RKO (cell line): ENCODE data around the gene CACNG1.
"Not testable (repeated sequence)": the region's sequence is repeated elsewhere in the genome, so short reads cannot be mapped to it uniquely, and the experiment has no call there.

Experiments
- DNase-seq: peaks from one replicate; pipeline ENCODE4 v3.0.0-alpha.2; 2016; ENCODE audit warnings: low spot score

Gene CACNG1

DNA sequence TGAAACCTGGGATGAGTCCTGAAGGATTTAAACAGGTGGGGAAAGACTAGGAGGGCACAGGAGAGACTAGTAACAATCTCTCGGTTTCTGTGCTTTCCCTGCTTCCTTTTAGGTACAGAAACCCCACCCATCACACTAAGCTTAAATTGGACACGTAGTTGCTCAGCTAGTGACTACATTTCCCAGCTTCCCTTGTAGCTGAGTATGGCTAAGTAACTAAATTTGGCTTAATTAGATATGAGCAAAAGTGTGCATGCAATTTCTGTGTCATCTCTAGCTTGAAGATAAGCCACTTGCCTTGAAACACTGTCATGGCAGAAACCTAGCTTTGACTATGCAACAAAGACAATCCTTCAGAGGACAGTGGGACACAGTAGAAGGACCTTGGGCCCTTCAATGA is 36.5 kb downstream of the CACNG1 start:
- no peak for DNase-seq

DNA sequence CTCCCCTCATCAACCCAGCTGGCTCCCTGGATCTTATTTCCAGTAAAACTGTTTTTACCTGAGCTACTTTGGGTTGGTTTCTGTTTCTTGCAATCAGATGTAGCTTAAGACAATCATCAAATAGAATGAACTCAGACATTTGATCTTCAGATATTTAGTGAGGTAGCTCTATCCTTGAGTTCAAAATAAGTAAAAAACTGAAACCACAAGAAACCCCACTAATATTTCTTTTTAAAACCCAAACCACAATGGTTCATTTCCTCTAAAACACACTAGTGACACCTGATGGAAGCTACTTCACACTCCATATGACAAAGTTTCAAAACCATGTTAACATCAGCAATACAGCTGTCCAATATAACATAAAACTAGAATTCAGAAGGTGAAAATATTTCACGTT is 37.8 kb downstream of the CACNG1 start:
- no peak for DNase-seq

DNA sequence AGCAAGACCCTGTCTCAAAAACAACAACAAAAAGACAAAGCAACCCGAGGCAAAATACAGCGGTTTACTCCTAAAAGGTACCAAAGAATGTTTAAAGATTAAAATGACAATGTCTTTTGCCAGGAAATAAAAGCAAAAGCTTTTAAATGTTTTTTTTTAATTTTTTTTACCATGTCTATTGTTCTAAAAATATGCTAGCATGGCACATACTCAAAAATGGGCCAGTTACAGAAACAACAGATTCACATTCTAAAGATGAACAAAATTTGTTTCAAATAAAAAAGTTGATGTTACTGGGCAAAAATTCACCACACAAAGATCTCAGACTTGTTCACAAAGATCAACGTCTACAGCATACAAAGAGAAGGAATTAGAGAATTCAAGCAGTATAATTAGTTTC is 41.1 kb downstream of the CACNG1 start:
- DNase-seq = no peak

DNA sequence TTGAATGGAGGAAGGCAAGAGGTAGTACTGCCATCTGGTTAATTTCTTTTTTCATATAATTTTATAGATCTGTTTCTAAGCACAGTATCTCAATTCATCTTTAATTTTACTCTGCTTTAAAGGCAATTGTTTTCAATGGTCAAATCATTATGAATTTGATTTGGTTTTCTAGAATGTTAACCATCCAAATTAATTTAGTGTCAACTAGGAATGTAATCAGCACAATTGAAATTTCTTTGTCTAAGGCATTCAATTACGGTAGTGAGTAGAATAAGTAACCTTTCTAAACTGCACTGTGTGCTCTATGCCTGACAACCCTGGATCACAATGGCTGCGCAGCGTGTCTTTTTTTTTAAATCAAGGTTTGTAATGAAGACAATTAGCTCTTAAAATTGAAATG is 44.3 kb downstream of the CACNG1 start:
- DNase-seq = no peak

DNA sequence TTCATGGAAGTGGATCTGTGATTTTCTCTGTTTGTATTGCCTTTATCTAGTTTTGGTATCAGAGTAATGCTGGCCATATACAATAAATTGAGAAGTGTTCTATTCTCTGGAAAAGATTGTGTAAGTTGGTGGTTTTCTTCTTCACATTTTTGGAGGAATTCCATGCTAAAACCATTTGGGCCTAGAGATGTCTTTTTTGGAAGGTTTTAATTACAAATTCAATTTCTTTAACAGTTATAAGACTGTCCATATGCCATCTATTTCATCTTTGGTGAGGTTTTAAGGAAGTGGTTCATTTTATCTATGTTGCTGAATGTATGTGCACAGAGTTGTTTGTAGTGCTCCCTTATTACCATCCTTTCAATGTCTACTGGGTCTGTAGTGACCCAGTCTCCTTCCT is 46.0 kb downstream of the CACNG1 start:
- DNase-seq = no peak

DNA sequence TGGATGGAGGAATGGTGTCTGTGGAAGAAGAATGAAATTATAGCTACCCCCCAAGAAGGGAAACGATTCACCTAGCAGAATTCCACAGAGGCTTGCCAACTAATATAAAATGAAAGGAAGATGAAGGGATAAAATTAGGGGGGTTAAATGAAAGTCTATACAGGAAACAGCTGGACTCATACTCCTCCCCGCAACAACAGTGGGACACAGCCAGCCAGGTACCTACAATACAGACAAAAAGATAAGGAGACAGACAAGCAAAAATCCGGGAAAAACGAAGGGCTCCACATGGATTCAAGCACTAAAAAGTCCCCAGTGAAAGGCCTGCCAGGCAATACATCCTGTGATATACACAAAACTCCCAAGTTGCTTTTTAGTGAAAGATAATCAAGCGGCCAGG is 47.9 kb downstream of the CACNG1 start:
- no peak for DNase-seq

DNA sequence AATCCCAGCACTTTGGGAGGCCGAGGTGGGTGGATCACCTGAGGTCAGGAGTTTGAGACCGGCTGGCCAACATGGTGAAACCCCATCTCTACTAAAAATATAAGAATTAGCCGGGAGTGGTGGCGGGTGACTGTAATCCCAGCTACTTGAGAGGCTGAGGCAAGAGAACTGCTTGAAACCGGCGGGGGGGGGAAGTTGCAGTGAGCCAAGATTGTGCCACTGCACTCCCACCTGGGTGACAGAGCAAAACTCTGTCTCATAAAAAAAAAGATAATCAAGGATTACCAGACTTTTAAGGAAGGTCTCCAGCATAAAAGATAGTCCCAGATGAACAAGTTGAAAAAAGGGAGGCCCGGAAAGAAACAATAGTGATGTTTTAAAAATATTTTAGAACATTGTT is 48.4 kb downstream of the CACNG1 start:
- DNase-seq = not testable (repeated sequence)

DNA sequence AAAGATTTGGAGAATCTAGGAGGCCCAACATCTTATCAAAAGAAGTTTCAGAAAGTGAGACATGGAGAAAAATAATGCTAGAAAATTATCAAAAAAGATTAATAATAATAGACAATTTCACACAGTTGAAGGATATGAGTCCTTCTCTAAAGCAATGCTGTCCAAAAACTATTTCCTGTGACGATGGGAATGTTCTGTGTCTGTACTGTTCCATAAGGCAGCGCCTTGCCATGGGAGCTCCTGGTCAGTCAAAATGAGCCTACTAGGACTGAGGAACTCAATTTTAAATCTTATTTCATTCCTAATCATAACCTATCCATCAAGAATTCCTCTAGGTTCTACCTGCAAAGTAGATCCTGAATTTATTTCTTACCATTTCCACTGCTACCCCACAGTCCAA is 49.0 kb downstream of the CACNG1 start:
- DNase-seq = no peak

DNA sequence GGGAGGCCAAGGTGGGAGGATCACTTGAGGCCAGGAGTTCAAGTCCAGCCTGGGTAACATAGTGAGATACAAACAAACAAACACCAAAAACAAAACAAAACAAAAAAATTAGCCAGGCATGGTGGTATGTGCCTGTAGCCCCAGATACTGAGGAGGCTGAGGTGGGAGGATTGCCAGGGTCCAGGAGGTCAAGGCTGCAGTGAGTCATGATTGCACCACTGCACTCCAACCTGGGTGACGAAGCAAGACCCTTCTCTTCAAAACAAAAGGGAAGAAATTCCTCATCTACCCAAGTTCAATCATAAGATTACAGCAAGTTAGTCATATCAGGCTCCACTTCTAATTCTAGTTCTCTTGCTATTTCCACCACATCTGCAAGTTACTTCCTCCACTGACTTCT is 50.9 kb downstream of the CACNG1 start:
- DNase-seq = not testable (repeated sequence)

DNA sequence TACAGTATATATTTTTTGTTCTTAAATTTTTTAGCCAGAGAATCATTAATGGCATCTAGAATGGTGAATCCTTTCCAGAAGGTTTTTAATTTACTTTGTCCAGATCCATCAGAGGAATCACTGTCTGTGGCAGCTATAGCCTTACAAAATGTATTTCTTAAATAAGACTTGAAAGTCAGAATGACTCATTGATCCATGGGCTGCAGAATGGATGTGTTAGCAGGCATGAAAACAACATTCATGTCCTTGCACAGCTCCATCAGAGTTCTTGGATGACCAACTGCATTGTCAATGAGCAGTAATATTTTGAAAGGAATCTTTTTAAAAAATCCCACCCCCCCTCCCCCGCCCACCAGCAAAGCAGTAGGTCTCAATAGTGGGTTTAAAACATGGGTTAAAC is 51.4 kb downstream of the CACNG1 start:
- no peak for DNase-seq

DNA sequence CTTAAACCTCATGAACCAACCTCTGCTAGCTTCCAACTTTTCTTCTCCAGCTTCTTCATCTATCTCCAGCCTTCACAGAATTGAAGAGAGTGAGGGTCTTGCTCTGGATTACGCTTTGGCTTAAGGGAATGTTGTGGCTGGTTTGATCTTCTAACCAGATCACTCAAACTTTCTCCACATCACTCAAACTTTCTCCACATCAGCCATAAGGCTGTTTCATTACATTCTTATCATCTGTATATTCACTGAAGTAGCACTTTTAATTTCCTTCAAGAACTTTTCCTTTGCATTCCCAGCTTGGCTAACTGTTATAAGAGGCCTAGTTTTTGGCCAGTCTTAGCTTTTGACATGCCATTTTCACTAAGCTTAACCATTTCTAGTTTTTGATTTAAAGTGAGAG is 52.3 kb downstream of the CACNG1 start:
- DNase-seq = no peak

DNA sequence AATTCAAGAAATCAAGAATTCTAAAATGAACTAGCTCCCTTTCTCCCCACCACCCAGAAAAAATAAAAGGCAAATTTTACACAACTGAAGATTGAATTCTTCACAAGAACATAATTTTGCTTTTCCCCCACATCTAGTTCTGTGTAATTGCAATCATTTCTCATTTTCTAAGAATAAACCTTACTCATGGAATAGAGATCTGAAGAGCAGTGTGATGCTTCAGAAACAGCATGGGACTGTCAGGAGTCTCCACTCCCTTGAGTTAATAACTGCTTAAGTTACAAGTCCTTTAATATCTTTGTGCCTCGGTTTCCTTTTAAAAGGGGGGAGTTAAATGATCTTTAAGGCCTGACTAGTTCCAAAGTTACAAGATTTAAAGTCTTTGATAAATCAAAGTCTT is 53.7 kb downstream of the CACNG1 start:
- DNase-seq = no peak

DNA sequence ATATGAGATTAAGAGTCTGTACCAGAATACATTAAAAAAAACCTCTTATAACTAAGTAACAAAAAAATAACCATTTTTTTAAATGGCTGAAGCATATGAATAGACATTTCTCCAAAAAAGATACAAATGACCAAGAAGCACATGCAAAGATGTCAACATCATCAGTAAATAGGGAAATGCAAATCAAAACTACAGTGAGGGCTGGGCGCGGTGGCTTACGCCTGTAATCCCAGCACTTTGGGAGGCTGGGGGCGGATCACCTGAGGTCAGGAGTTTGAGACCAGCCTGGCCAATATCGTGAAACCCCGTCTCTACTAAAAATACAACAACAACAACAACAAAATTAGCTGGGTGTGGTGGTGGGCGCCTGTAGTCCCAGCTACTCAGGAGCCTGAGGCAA is 60.3 kb downstream of the CACNG1 start:
- not testable (repeated sequence) for DNase-seq

DNA sequence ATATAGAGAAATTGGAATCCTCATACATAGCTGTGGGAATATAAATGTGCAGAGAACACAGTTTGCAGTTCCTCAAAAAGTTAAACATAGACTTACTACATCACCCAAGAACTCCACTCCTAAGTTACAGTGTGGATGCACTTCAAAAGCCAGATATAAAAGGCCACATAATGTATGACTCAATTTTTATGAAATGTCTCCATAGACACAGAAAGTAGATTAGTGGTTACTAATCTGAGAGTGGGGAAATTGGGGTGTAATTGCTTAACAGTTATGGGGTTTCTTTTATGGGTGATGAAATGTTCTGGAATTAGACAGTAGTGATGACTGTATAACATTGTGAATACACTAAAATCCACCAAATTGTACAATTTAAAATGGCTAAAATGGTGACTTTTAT is 60.9 kb downstream of the CACNG1 start:
- peak; percentile 35 for DNase-seq
